SJSA1 (cell line): ENCODE results near the gene PRR33. TPM values are rescaled to one million over a fixed set of nuclear protein-coding genes. Genes with fewer than 3 reads are reported as not detected.

Experiments used
- DNase-seq, 2 experiments: peaks; one replicate each; pipeline ENCODE4 v3.0.0-alpha.2; 2015 to 2020; ENCODE audit warnings: low spot score in 2 of 2, low read depth in 1 of 2
- H3K27ac ChIP-seq: fragments of 250-450 bp; sonication (Bioruptor Pico); 2 replicates; pipeline ENCODE4 v1.5.1; 2020; ENCODE audit warnings: mild to moderate bottlenecking, moderate library complexity
- H3K27me3 ChIP-seq: fragments of 250-450 bp; sonication (Bioruptor Pico); replicated peaks from 2 replicates; pipeline ENCODE4 v1.5.1; 2020; ENCODE audit warnings: mild to moderate bottlenecking, moderate library complexity
- H3K36me3 ChIP-seq: fragments of 250-450 bp; sonication (Bioruptor Pico); 2 replicates; pipeline ENCODE4 v1.5.1; 2020; ENCODE audit warnings: mild to moderate bottlenecking
- H3K4me1 ChIP-seq: fragments of 250-450 bp; sonication (Bioruptor Pico); replicated peaks from 2 replicates; pipeline ENCODE4 v1.6.1; 2021; ENCODE audit warnings: mild to moderate bottlenecking
- H3K4me3 ChIP-seq: fragments of 250-450 bp; sonication (Bioruptor Pico); 2 replicates; pipeline ENCODE4 v1.5.1; 2020; ENCODE audit warnings: mild to moderate bottlenecking
- H3K9me3 ChIP-seq: fragments of 250-450 bp; sonication (Bioruptor Pico); replicated peaks from 2 replicates; pipeline ENCODE4 v1.5.1; 2020; ENCODE audit warnings: mild to moderate bottlenecking
- total RNA-seq: library from RNA; depleted of rRNA; stranded (reverse); fragments of >200 nt; shearing (Covaris generic); gene quantifications from 2 replicates; pipeline ENCODE4 v1.2.3, GENCODE V29; 2014

The PRR33 gene
- total RNA-seq, 1 experiment from 2014 or later: not detected

GRCh38 chr11:1847006-1847735, 44.5 kb downstream of the PRR33 start:
- DNase-seq: no peak
- Histone ChIP-seq H3K4me1 (0 out of 2 replicates have a peak, but pooled peaks cover 7% of the 10 kb centered on the region), H3K36me3 (no peaks in the 10 kb centered on the region), H3K27ac (no peak overlapping the region), H3K27me3 (peaks cover 3% of the 10 kb centered on the region; the same call in 1 of the 2 replicates), H3K9me3 (no peaks in the 10 kb centered on the region), H3K4me3 (no peak overlapping the region)

GRCh38 chr11:1846453-1846932, 45.2 kb downstream of the PRR33 start:
- Histone ChIP-seq H3K4me3 (no peak overlapping the region), H3K27ac (no peak overlapping the region), H3K4me1 (0 out of 2 replicates have a peak, but pooled peaks cover 7% of the 10 kb centered on the region), H3K9me3 (no peaks in the 10 kb centered on the region), H3K27me3 (peaks cover 3% of the 10 kb centered on the region; the same call in 1 of the 2 replicates), H3K36me3 (no peaks in the 10 kb centered on the region)
- DNase-seq: no peak

GRCh38 chr11:1845561-1846452, 45.9 kb downstream of the PRR33 start:
- peaks cover 3% of the 10 kb centered on the region; the same call in 1 of the 2 replicates for H3K27me3 ChIP-seq
- no peak overlapping the region for H3K4me3 ChIP-seq
- DNase-seq: no peak
- 0 out of 2 replicates have a peak, but pooled peaks cover 7% of the 10 kb centered on the region for H3K4me1 ChIP-seq
- no peaks in the 10 kb centered on the region for H3K9me3 ChIP-seq
- no peaks in the 10 kb centered on the region for H3K36me3 ChIP-seq
- H3K27ac ChIP-seq: no peak overlapping the region

- Histone ChIP-seq H3K4me3 (no peak overlapping the region), H3K27me3 (peaks cover 3% of the 10 kb centered on the region; the same call in 1 of the 2 replicates), H3K27ac (no peak overlapping the region), H3K9me3 (no peaks in the 10 kb centered on the region), H3K4me1 (0 out of 2 replicates have a peak, but pooled peaks cover 7% of the 10 kb centered on the region), H3K36me3 (no peaks in the 10 kb centered on the region)
- no peak for DNase-seq
These were observed 46.6 kb downstream of the PRR33 start for GRCh38 chr11:1845095-1845429.

- 0 out of 2 replicates have a peak, but pooled peaks cover 7% of the 10 kb centered on the region for H3K4me1 ChIP-seq
- no peaks in the 10 kb centered on the region for H3K36me3 ChIP-seq
- no peaks in the 10 kb centered on the region for H3K9me3 ChIP-seq
- no peak overlapping the region for H3K4me3 ChIP-seq
- H3K27me3 ChIP-seq: peaks cover 3% of the 10 kb centered on the region; the same call in 1 of the 2 replicates
- no peak for DNase-seq
- no peak overlapping the region for H3K27ac ChIP-seq
These were observed 47.2 kb downstream of the PRR33 start for GRCh38 chr11:1844221-1845094.

GRCh38 chr11:1843796-1844195, 47.9 kb downstream of the PRR33 start:
- H3K4me3 ChIP-seq: no peak overlapping the region

GRCh38 chr11:1843098-1843473, 48.6 kb downstream of the PRR33 start:
- DNase-seq: no peak
- Histone ChIP-seq H3K4me3 (no peak overlapping the region), H3K27ac (no peak overlapping the region), H3K4me1 (0 out of 2 replicates have a peak, but pooled peaks cover 7% of the 10 kb centered on the region), H3K27me3 (peaks cover 3% of the 10 kb centered on the region; the same call in 1 of the 2 replicates), H3K9me3 (no peaks in the 10 kb centered on the region), H3K36me3 (no peaks in the 10 kb centered on the region)

More at GRCh38 chr11:1843796-1844195, 47.9 kb downstream of the PRR33 start:
- Histone ChIP-seq H3K36me3 (no peaks in the 10 kb centered on the region), H3K9me3 (no peaks in the 10 kb centered on the region), H3K4me1 (0 out of 2 replicates have a peak, but pooled peaks cover 7% of the 10 kb centered on the region), H3K27me3 (peaks cover 3% of the 10 kb centered on the region; the same call in 1 of the 2 replicates), H3K27ac (no peak overlapping the region)
- DNase-seq: no peak

- DNase-seq: no peak
- no peaks in the 10 kb centered on the region for H3K36me3 ChIP-seq
- no peak overlapping the region for H3K4me3 ChIP-seq
- peaks cover 10% of the 10 kb centered on the region; the same call in 1 of the 2 replicates for H3K4me1 ChIP-seq
- H3K27ac ChIP-seq: no peak overlapping the region
- H3K27me3 ChIP-seq: peaks cover 3% of the 10 kb centered on the region; the same call in 1 of the 2 replicates
- H3K9me3 ChIP-seq: no peaks in the 10 kb centered on the region
These were observed 49.3 kb downstream of the PRR33 start for GRCh38 chr11:1842149-1843097.

GRCh38 chr11:1841511-1842148, 50.1 kb downstream of the PRR33 start:
- Histone ChIP-seq H3K4me3 (no peak overlapping the region), H3K36me3 (no peaks in the 10 kb centered on the region), H3K4me1 (peaks cover 10% of the 10 kb centered on the region; the same call in 1 of the 2 replicates), H3K27ac (no peak overlapping the region), H3K9me3 (no peaks in the 10 kb centered on the region), H3K27me3 (peaks cover 3% of the 10 kb centered on the region; the same call in 1 of the 2 replicates)
- DNase-seq: no peak

- no peak for DNase-seq
- no peaks in the 10 kb centered on the region for H3K9me3 ChIP-seq
- no peak overlapping the region for H3K27ac ChIP-seq
These were observed 50.8 kb downstream of the PRR33 start for GRCh38 chr11:1840780-1841480.

More at GRCh38 chr11:1840780-1841480, 50.8 kb downstream of the PRR33 start:
- Histone ChIP-seq H3K4me1 (peaks cover 10% of the 10 kb centered on the region; the same call in 1 of the 2 replicates), H3K27me3 (peaks cover 3% of the 10 kb centered on the region; the same call in 1 of the 2 replicates), H3K4me3 (no peak overlapping the region), H3K36me3 (no peaks in the 10 kb centered on the region)
